COR-L47 (cell line): ENCODE data around the gene FAAP20.

Source experiments
- DNase-seq: peaks from one replicate; lab custom pipeline; 2025; lab: John Stamatoyannopoulos, UW

The FAAP20 gene

DNA sequence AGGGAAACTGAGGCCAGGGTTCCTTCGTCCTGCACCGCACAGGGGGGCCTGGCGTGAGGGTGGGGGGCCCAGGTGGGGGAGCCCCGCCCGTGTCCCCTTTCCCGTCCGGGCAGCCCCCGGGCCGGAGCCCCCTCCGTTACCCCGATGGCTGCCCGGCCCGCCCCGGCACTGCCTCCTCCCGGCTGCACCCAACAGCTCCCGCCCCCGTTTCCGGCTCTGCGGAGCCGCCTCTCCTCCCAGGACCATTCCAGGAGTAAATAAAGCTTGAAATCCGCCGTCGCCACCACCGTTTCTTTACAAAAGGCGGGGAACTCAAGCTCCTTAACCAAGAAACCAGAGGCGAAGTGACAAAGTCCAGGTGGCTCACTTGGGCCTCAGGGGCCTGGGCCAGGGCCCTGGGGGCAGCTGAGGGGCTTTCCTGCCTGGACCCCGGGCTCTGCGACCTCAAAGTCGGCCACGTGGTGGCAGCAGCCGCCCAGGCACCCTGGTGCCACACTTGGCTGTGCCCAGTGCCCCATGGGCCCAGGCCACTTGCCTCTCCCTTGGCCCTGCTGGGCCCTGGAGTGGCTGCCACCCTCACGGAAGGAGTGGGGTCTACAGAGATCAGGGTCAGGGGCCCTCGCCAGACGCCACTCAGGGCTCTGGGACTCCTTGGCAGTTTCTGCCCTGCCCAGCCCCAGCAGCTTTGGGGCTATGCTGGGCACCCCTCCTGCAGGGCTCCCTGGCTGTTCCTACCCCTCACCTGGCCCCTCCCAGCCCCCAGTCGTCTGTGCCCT is 514 bp upstream of the FAAP20 start:
- peak; percentile 84 for DNase-seq

DNA sequence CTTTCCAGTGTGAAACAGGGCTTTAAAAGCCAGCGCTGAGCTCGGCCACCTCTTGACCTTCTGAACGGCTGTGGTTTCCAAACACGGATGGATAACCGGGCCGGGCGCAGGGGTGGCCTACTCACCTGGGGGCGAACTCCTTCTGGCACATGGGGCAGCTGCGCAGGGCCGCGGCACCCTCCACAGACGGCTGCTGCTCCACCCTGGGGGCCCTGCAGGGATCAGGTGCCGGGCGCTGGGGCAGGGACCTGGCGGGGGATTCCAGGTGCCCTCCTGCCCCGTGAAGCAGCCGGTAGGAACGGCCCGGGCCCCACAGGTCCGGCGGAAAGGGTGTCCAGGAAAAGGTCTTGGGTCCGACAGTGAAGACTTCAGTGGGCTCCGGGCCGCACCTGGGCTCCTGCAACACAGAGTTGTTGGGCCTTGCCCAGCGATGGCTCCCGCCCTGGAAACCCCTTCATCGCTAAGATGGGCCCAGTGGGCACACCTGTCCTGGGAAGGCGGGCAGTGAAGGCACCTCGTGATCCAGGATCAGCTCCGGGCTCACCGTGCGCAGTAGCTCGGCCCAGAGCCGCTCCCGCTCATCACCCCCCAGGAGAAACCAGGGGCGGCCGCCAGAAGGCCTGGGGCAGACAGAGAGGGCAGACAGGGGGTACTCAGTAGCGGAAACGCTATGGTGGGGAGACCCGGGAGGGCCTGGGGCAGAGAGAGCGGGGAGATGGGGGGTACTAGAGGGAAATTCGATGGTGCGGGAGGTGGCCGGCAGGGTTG is 874 bp downstream of the FAAP20 start:
- DNase-seq = peak; percentile 25

DNA sequence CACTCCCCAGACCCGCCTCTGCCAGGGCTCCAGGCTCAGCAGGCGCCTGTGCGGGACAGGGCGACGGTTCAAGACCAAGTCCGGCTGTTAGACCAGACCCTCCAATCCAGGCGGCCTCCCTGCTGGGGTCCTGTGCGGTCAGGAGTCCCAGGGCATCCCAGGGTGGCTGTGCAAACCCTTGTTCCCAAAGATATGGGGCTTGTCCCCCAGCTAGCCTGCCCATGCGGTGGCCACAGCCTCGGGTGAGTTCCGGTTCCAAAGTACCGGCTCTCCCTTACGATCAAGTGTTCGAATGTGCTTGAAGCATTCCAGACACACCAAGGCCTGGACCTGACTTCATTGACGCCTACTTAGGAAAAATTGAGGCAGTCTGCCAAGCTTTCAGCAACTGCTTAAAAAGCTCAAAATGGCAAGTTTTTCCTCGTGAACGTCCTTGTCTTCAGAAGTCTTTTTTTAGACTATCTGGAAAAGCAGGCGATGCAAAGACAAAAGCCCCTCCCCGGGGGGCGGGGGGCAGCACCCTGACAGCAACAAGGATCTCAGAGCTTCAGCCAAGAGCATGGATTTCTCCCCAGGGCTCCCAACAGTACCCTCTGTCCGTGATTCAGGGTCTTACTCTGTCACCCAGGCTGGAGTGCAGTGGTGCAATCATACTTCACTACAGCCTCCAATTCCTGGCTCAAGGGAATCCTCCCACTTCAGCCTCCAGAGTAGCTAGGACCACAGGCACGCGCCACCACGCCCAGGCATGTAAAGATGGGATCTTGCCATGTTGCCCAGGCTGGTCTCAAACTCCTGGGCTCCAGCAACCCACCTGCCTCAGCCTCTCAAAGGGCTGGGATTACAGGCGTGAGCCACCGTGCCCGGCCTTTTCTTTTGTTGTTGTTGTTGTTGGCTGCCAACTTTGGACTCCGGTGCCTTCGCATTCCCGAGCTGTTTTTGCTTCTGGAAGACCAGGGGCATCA is 2.3 kb downstream of the FAAP20 start:
- DNase-seq = no peak

DNA sequence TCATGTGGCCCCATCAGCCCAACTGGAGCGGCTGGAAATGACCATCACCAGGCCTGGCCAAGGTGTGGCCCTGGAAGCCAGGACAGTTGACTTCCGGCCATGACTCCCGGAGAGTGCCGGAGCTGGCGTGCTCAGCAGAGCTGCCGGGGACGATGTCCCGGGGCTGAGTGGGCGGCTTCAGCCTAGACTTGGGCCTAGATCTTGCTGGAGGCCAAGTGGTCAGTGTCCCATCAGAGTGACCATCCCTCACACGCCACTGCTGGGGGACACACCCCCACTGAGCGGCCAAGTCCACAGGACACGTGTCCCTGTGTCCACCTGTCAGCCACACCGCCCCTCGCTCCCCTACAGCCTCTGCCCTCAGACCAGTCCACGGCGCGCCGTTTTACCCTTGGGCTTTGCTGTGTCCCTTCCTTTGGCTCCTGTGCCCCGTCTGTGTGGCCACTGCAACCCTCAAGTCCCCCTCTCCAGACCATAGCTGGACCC is 4.0 kb downstream of the FAAP20 start:
- no peak for DNase-seq

DNA sequence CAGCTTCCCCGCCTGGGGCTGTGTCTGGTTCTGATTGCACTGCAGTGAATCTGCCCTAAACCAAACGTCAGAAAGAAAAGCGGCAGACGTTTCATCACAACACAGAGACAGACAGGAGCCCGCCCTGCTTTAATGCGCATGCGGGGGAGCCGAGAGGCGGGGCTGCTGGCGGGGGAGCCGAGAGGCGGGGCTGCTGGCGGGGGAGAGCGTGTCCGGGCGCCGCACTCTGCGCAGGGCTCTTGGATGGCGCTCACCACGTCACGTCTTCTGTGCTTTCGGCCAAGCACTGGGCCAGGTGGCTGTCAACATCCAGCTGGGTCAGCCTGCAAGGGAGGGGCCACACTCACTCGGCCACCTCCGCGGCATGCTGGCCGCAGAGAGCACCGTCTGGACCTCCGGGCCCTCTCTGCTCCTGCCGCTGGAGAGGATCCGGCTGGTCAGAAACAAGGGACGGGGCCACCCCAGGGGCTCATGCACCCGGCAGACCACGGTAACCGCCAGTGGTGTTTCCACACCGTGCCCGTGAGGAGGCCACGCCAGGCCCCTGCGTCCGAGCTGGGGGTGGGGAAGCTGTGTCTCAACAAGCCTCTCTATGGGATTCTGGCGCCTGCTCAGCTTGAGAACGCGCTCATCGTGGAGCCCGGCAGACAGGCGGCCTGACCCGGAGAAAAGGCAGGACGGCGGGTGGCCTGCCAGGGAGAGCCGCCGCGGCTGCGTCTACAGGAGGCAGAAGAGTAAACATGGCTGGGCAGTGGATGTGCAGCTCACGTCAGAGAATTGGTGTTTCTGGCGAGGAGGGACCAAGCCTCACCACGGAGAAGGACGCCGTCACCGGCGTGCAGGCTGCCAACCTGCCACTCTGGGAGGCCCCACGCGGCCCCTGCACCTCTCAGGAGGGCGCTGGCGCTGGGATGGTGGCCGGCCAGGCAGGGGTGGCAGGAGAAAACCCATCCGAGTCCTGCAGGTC is 4.8 kb downstream of the FAAP20 start:
- DNase-seq = peak; percentile 96

DNA sequence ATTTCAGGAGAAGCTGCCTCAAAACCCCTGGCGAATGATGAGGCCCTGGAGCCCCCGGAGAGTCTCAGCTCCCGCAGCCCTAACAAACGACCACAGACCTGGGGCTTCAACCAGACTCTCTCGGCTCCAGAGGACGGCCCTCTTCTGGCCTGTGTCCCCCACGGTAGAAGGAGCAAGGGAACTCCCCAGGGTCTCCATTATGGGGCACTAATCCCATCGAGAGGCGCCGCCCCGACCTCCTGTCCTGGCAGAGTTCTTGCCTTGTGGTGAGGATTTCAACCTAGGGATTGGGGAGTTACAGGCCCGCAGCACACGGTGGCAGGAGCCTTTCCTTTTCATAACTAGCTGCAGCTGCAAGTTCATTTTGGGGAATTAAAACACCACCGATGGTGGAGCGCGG is 6.2 kb downstream of the FAAP20 start:
- DNase-seq = no peak

DNA sequence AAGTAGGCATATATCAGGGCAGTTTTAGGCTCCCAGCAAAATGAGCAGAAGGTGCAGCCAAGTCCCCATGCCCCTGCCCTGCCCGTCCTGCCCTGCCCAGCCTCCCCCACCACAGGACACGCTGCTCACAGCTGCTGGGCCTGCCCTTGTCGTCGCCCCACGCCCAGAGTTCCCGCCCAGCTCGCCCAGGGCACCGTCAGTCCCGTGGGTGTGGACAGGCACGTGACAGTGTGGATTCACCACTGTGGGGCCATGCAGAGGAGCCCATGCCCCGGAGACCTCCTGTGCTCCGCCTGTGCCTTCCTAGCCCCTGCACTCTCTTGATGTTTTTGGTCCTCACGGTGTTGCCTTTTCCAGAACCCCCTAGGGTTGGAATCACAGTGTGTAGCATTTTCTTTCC is 7.0 kb downstream of the FAAP20 start:
- no peak for DNase-seq

DNA sequence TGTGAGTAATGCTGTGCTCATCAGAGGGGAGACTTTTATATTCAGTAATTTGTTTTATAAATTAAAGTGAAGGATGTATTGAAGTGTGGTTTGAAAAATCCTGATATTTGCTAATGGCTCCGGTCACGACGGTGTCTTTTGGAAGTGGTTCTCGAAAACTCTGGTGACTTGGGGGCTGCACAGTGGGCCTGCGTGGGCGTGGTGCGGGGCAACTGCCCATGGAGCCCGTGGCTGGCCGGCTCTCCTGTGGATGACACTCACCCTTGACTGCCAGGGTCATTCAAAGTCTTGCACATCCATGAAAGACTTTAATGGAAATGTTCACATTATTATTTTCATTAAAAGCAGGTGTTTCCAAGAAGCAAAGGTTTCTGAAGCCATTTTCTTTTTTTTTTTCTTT is 7.7 kb downstream of the FAAP20 start:
- no peak for DNase-seq

DNA sequence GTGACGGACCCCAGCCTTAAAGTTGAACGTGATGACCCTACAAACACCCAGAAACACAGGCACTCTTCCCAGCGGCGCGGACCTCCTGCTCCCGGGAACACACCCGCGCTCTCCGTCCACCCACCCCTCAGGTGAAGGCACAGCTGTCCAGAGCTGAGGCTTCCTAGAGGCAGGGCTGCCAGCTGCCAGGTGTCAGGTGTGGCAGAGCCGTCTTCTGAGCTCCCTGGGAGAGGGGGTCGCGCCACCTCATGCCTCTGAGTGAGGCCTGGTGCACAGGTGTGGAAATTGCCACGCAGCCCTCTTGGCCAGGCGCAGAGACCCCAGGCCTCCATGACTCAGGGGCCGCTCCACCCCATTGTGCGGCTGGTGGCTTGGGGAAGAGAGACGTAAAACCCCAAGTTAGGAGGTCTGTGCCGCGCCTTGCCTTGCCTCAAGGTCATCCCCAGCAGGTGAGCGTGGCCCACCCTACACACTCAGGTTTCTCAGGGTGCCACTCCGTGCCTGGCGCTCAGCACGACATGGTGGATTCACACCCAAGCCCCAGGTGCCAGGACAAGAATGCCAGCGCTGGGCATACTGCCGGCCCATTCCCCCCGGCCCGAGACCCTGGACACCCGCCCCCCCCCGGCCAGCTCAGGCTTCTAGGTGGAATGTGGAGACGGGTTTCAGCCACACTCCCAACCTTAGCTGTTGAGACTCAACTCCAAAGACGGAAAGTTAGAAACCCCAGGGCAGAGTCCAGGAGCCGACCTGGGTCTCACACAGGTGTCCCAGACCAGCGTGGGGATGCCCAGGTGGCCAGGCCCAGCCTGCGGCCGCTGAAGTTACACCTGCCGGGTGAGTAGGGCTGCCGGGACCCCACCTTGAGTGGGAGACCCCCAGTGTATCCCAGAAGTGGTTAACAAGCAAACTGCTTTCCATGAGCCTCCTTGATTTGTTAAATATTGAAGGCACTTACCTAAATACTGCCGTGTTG is 8.4 kb downstream of the FAAP20 start:
- no peak for DNase-seq

DNA sequence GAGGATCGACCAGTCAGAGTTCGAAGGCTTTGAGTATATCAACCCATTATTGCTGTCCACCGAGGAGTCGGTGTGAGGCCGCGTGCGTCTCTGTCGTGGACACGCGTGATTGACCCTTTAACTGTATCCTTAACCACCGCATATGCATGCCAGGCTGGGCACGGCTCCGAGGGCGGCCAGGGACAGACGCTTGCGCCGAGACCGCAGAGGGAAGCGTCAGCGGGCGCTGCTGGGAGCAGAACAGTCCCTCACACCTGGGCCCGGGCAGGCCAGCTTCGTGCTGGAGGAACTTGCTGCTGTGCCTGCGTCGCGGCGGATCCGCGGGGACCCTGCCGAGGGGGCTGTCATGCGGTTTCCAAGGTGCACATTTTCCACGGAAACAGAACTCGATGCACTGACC is 9.6 kb downstream of the FAAP20 start:
- DNase-seq = no peak

DNA sequence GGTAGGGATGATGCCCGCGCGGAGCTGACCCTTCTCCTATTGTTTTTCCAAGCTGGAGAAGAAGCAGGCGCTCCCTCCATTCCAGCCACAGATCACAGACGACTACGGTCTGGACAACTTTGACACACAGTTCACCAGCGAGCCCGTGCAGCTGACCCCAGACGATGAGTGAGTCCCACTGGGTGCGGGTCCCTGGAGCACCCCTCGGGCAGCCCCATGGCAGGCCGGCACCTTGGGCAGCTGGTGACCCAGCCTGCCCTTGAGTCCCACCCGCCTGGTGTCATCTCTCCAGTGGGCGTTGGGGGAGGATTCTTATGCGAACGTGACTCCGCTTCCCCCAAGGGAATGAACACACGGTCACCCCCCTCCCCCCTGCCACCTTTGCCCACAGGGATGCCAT is 10.0 kb downstream of the FAAP20 start:
- no peak for DNase-seq

DNA sequence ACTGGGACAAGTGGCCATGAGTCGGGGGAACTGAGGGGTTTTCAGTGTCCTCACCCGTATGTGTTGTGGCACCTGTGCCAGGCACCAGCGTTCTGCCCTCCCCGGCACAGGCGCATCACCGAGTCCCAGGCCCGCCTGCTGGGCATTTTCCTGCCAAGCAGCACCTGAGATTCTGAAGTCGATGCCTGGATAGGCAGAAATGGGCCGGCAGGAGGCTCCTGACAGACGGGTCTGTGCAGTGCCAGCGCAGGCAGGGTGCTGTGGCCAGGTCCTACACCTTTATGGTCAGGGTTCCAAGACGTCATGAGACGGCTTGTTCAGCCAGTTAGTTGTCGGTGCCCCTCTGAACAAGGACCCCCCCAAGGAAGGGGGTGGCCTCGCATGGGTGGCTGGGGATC is 10.6 kb downstream of the FAAP20 start:
- DNase-seq = no peak

DNA sequence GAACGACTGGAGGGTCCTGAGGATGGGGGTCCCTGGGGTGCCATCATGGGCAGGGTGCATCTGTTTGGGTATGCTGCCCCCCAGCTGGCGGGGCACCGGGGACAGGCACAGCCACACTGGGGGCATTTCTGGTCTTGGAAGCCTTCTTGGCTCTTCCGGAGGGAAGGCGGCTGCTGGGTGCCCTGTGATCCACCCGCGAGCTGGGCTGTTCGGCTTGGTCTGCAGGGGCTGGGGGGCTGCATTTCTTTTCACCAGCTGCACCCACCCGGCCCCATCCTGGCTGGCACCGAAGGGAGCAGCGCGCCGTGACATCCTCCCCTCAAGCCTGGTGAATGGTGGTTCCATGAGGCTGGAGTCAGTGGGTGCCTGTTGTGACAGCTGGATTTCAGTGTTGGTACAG is 12.2 kb downstream of the FAAP20 start:
- DNase-seq = no peak

DNA sequence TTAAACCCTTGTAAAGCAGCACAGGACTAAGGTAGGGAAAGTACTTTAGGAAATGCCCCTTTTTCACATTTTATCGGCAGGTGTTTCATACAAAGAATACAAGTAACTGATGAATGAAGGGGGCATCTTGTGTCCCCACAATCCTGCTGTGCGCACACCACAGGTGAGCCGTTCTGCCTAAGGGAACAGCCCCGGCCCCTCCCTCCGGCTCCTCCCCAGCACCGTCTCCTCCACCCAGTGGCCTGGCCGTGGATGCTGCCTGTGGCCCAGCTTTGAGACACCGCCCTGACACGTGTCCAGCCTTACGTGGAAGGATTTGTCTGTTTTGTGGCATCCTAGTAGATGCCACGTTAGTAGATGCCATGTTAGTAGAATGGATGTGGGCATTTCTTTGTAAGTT is 12.8 kb downstream of the FAAP20 start:
- DNase-seq = no peak

DNA sequence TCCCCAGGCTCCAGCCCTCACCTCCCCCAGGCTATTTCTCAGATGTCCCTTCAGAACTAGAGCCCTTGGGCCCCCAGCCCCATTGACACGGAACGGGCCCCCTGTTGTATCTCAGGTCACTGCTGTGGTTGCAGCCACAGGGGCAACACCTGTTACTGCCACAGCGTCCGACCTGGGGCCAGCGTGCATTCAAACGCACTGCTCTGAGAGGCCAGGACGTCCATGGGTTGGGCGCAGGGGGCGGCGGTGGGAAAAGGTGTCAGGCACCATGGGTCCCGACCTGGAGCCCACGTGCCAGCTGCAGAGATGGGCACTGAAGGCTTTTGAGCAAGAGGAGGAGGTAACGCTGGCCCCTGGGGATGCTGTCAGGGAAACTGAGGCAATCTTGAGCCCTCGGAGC is 13.3 kb downstream of the FAAP20 start:
- DNase-seq = no peak

DNA sequence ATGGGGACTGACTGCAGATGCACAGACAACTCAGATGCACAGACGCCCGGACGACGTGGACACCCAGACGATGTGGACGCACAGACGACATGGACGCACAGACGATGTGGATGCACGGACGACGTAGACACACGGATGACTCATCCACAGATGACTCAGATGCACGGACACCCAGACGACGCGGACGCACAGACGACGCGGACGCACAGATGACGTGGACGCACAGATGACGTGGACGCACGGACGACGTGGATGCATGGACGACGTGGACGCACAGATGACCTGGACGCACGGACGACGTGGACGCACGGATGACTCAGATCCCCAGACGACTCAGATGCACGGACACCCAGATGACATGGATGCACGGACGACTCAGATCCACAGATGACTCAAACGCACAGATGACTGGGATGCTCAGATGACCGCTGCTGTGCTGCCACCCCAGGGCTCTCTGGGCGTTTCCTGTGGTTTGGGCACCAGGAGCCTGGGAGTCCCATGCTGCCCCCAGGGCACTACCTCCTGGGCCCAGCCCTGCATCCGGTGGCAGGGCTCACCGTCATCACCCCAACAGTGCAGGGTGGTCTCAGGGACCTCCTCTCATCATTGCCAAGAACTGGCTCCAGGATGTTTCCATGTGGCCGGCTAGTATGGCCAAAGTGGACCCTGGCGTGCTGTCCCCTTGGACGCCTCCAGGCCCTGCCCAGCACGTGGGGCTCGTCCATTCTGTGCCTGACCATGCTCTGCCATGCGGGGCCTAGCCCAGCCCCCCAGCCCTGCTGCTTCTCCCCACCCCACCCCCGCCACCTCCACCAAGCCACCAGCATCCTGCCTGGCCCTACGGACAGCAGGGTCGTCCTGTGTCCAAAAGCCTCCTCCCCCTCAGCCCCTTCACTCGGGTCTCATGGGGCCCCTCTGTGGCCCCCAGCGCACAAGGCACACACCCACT is 14.0 kb downstream of the FAAP20 start:
- DNase-seq = no peak

DNA sequence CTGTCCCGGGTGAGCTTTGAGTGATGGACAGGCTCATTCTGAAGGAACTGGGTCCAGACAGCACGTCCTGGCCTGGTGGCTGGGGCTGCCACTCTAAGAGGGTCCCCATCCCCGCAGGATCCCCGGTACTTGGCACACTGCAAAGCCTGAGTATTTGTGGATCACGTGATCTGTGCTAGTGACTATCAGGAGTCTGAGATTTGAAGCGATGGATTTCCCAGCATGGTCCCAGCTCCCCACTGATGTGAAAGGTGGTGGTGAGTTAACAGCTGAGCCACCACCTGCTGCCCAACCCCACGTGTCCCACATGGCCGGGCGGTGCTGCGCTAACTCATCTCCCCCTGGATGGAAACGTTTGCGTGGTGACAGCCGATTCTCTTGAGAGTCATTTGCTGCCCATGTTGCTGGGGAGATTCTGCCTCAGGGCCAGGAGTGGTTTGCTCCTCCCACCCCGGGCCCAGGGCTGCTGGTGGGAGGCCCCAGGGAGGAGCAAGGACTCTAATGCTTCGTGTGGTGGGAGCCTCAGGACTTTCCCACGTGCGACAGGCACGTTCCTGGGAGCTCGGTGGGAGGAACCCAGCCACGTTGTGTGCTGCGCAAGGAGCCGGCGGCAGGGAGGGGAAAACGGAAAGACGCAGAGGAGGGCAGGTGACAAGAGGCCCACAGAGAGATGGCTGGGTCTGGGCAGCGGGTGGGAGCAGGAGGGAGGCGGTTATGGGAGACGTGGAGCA is 15.1 kb downstream of the FAAP20 start:
- DNase-seq = peak; percentile 62

DNA sequence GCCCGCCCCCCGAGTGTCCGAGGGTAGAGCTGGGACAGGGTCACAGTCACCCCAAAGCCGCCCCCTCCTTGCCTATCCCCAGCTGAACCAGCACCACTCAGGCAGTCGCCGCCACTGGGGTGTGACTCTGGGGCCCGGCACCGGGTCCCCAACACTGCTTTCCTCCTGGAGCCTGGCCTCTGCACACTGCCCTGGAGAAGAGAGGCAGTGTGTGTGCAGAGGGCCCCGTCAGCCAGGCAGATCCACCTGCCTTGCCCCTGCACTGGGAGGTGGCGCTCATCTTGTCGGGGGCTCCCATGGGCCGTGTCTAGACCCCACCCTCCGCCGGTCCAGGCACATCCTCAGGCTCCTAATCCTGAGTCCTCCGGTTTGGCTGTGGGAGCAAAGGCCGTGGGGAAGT is 15.7 kb downstream of the FAAP20 start:
- no peak for DNase-seq
